GM12878 (cell line): ENCODE results near the gene SSNA1. TPM values are rescaled to one million over a fixed set of nuclear protein-coding genes. Genes with fewer than 3 reads are reported as not detected.

Experiments used
- ATAC-seq: fragments of 200-7000 bp; cut with Tn5 transposase; 3 replicates; pipeline ENCODE4 v1.9.1; 2020; ENCODE audit warnings: mild to moderate bottlenecking, moderate library complexity
- BruUV-seq: library from RNA; stranded (reverse); fragments of 400-500 nt; replicated peaks from 2 replicates; lab custom pipeline; 2021; lab: Mats Ljungman, UMichigan
- CTCF ChIA-PET: fragments of 300-600 bp; sonication (Branson Sonifier 250); formaldehyde crosslinking; extraction: SDS; loops from one replicate; lab custom pipeline; 2021; ENCODE audit warnings: inconsistent platforms; lab: Yijun Ruan, JAX
- POLR2A ChIA-PET: fragments of 350-600 bp; formaldehyde crosslinking; extraction: SDS; loops from one replicate; lab custom pipeline; 2021; ENCODE audit warnings: inconsistent platforms; lab: Charles Lee
- RAD21 ChIA-PET: fragments of 300-600 bp; sonication (Branson Sonifier 250); formaldehyde crosslinking; loops from one replicate; lab custom pipeline; 2023; ENCODE audit warnings: antibody characterized with exemption; ENCODE audit not compliant: unreplicated experiment; lab: Charles Lee
- SMC1A ChIA-PET: fragments of 300-600 bp; sonication (Branson Sonifier 250); formaldehyde crosslinking; loops from one replicate; lab custom pipeline; 2023; ENCODE audit not compliant: unreplicated experiment, uncharacterized antibody; lab: Charles Lee
- DNase-seq: peaks from one replicate; pipeline ENCODE4 v3.0.0-alpha.2; 2011; ENCODE audit warnings: low read depth, low spot score
- FAIRE-seq: peaks from 3 replicates; lab custom pipeline; 2011; peaks lifted over from hg19 to GRCh38; lab: Jason Lieb, UNC
- H2AFZ ChIP-seq: 2 replicates; pipeline ENCODE4 v1.6.0; 2011; ENCODE audit warnings: low read depth, low read length, control low read depth; ENCODE audit not compliant: control insufficient read depth
- H3K27ac ChIP-seq: 2 replicates; pipeline ENCODE4 v1.5.1; 2011; ENCODE audit warnings: control low read depth; ENCODE audit not compliant: control insufficient read depth, insufficient read depth
- H3K27me3 ChIP-seq, 2 experiments: replicated peaks in 1 of 2; 2 replicates each; pipeline versions ENCODE4 v1.6.0 to v1.6.1; 2011; ENCODE audit warnings: low read length in 1 of 2; ENCODE audit not compliant: control insufficient read depth in 2 of 2, insufficient read depth in 2 of 2
- H3K36me3 ChIP-seq, 2 experiments: 2 replicates each; pipeline ENCODE4 v1.5.1; 2011; ENCODE audit warnings: low read length in 1 of 2; ENCODE audit not compliant: control insufficient read depth in 2 of 2, insufficient read depth in 2 of 2
- H3K4me1 ChIP-seq: 2 replicates; pipeline ENCODE4 v1.6.1; 2011; ENCODE audit warnings: mild to moderate bottlenecking, low read length, moderate library complexity, mixed read lengths; ENCODE audit not compliant: control insufficient read depth, insufficient read depth
- H3K4me2 ChIP-seq: 2 replicates; pipeline ENCODE4 v1.6.0; 2011; ENCODE audit warnings: control low read depth; ENCODE audit not compliant: control insufficient read depth, insufficient read depth
- H3K4me3 ChIP-seq: fragments of 200-600 bp; sonication (generic); 2 replicates; pipeline ENCODE4 v1.5.1; 2016
- H3K79me2 ChIP-seq: 2 replicates; pipeline ENCODE4 v1.6.0; 2011; ENCODE audit warnings: low read length; ENCODE audit not compliant: control insufficient read depth, insufficient read depth
- H3K9ac ChIP-seq: 2 replicates; pipeline ENCODE4 v1.8.0; 2011; ENCODE audit warnings: low read length, control low read depth, mixed read lengths; ENCODE audit not compliant: control insufficient read depth, insufficient read depth
- H3K9me3 ChIP-seq: replicated peaks from 3 replicates; pipeline ENCODE4 v1.5.1; 2011; ENCODE audit warnings: mild to moderate bottlenecking, low read length; ENCODE audit not compliant: control insufficient read depth, insufficient read depth
- H4K20me1 ChIP-seq: 2 replicates; pipeline ENCODE4 v1.6.0; 2011; ENCODE audit not compliant: control insufficient read depth, insufficient read depth
- ATF7 ChIP-seq: fragments of 450-650 bp; IDR thresholded peaks from 2 replicates; pipeline ENCODE4 v1.6.1; 2016; ENCODE audit warnings: low read depth, mild to moderate bottlenecking
- E2F4 ChIP-seq: IDR thresholded peaks from 2 replicates; pipeline ENCODE4 v1.6.1; 2012; ENCODE audit warnings: low read depth, low read length, improper control_type of control experiment
- IKZF1 ChIP-seq: fragments of 450-650 bp; conservative IDR thresholded peaks from 2 replicates; pipeline ENCODE4 v1.6.1; 2017; ENCODE audit warnings: antibody characterized with exemption, mild to moderate bottlenecking
- JUNB ChIP-seq: IDR thresholded peaks from 2 replicates; pipeline ENCODE4 v1.6.1; 2016; ENCODE audit warnings: antibody characterized with exemption, mild to moderate bottlenecking
- MEF2A ChIP-seq: IDR thresholded peaks from 2 replicates; pipeline ENCODE4 v1.6.1; 2011; ENCODE audit warnings: low read depth, mild to moderate bottlenecking, low read length, moderate library complexity; ENCODE audit not compliant: insufficient read depth
- NFXL1 ChIP-seq: fragments of 450-650 bp; IDR thresholded peaks from 2 replicates; pipeline ENCODE4 v1.6.1; 2017; ENCODE audit warnings: antibody characterized with exemption, mild to moderate bottlenecking, borderline replicate concordance
- NFYB ChIP-seq: IDR thresholded peaks from 2 replicates; pipeline ENCODE4 v1.6.1; 2011; ENCODE audit warnings: low read depth, mild to moderate bottlenecking, low read length, improper control_type of control experiment, moderate library complexity; ENCODE audit not compliant: insufficient read depth
- POLR2AphosphoS5 ChIP-seq: IDR thresholded peaks from 2 replicates; pipeline ENCODE4 v1.6.1; 2011; ENCODE audit warnings: mild to moderate bottlenecking, low read length, inconsistent platforms
- SIX5 ChIP-seq: IDR thresholded peaks from 2 replicates; pipeline ENCODE4 v1.6.1; 2011; ENCODE audit warnings: mild to moderate bottlenecking, low read depth, low read length, moderate library complexity; ENCODE audit not compliant: severe bottlenecking
- SP1 ChIP-seq: IDR thresholded peaks from one replicate; pipeline ENCODE4 v1.6.1; 2011; ENCODE audit warnings: low read depth, low read length
- SREBF1 ChIP-seq: IDR thresholded peaks from 2 replicates; pipeline ENCODE4 v1.6.1; 2012; ENCODE audit warnings: mild to moderate bottlenecking, low read length
- ZBTB33 ChIP-seq: fragments of 450-650 bp; IDR thresholded peaks from 2 replicates; pipeline ENCODE4 v1.6.1; 2017; ENCODE audit warnings: mild to moderate bottlenecking
- ZNF384 ChIP-seq: IDR thresholded peaks from 2 replicates; pipeline ENCODE4 v1.6.1; 2012; ENCODE audit warnings: low read depth, mild to moderate bottlenecking, low read length, improper control_type of control experiment, borderline replicate concordance
- WGBS: methylation state at CpG from one replicate; pipeline ENCODE4 v1.1.6; 2016; ENCODE audit warnings: low lambda C conversion rate; ENCODE audit not compliant: insufficient replicate concordance, insufficient coverage; ENCODE audit errors: missing lambda C conversion rate; 5-methylcytosine and 5-hydroxymethylcytosine counted together
- in situ Hi-C: fragments of 300-500 bp; cut with MboI; formaldehyde crosslinking; loops from 9 replicates; pipeline ENCODE4 v1.14.3; 2018; ENCODE audit warnings: mixed read lengths
- intact Hi-C: fragments of 100-400 bp; cut with micrococcal nuclease; formaldehyde crosslinking; loops from one replicate; pipeline ENCODE4 v1.14.2; 2022; ENCODE audit not compliant: unreplicated experiment
- polyA plus RNA-seq, 11 experiments: library from polyadenylated mRNA; depleted of rRNA in 4 of 11; unstranded in 6 of 11; stranded (reverse) in 5 of 11; fragments of >200 nt; fragmentation: Nextera tagmentation in 4 of 11; fragmentation: Illumina TruSeq in 1 of 11; extraction: Ambion mirVana in 4 of 11; extraction: Trizol in 1 of 11; gene quantifications; 1 replicate in 1 of 11; 2 replicates in 10 of 11; pipeline versions ENCODE4 v1.2.1 to v1.2.3, GENCODE V29; 2011 to 2016; ENCODE audit warnings: inconsistent platforms in 2 of 11, missing spikeins in 2 of 11, low read depth in 1 of 11
- total RNA-seq, 4 experiments: library from RNA; depleted of rRNA in 3 of 4; stranded (reverse); fragments of >200 nt in 3 of 4; fragmentation: Illumina TruSeq in 1 of 4; extraction: Trizol in 1 of 4; gene quantifications; 2 replicates each; pipeline versions ENCODE4 v1.2.1 to v1.2.3, GENCODE V29; 2013 to 2021

The SSNA1 gene
- total and polyA plus RNA-seq, 10 of the 15 experiments (the other 5 are each of a cell fraction or from before 2014, with no cell fraction given), result 0.63 to 139 (median 78.0) TPM

- TF ChIP-seq E2F4 (peak; percentile 12; the same call in 1 of the 2 replicates), IKZF1 (peak; percentile 24), JUNB (no peak), MEF2A (no peak)
Measured at GRCh38 chr9:137149942-137150616, 38.4 kb upstream of the SSNA1 start (continued).

- Histone ChIP-seq H2AFZ (peak overlapping the region; percentile 29; the same call in 1 of the 2 replicates), H3K9me3 (no peaks in the 10 kb centered on the region; the same call in 2 of the 3 replicates), H3K4me1 (peaks cover 9% of the 10 kb centered on the region; the same call in 1 of the 2 replicates), H3K4me3 (0 out of 2 replicates have a peak overlapping the region, but pooled peaks have one; percentile 12), H3K4me2 (no peak overlapping the region), H3K27ac (peak overlapping the region; percentile 44), H3K27me3 (no peaks in the 10 kb centered on the region), H3K79me2 (no peaks in the 10 kb centered on the region), H3K9ac (no peak overlapping the region), H4K20me1 (no peaks in the 10 kb centered on the region), H3K36me3 (no peaks in the 10 kb centered on the region)
- ChIA-PET POLR2A (interaction anchor here (0.6 to 4.3 kb wide), 47 partner anchors 8 to 745 kb away, joined by 3 to 166 read pairs (median 5); partner anchors contain the start of genes ANAPC2, CYSRT1, LRRC26 and MAN1B1), CTCF (interaction anchor here (0.6 to 2.5 kb wide), 21 partner anchors 8 to 308 kb away, joined by 3 to 20 read pairs (median 4); partner anchors contain the start of genes AJM1, SSNA1, TPRN and TUBB4B), SMC1A (interaction anchor here (0.7 to 4.7 kb wide), 14 partner anchors 8 to 127 kb away, joined by 3 to 28 read pairs (median 6); partner anchors contain the start of genes ANAPC2, LRRC26, MAN1B1 and RNF208), RAD21 (interaction anchor here (0.6 to 4.1 kb wide), 29 partner anchors 9 to 380 kb away, joined by 3 to 54 read pairs (median 6); partner anchors contain the start of genes ANAPC2, CYSRT1, LRRC26 and MAN1B1)
- no TSS peak for BruUV-seq
- DNase-seq (no peak), FAIRE-seq (no peak), ATAC-seq (peak; percentile 74)
- in situ Hi-C loops (no loop called here), intact Hi-C loops (loop anchor here (1.0 to 5.0 kb wide), 2 partner anchors 22 to 34 kb away; no protein-coding TSS in a partner anchor)
- under 1% methylated on average over 31 of the region's 34 CpGs for WGBS
- no peak for TF ChIP-seq SIX5
- TF ChIP-seq SP1, result no peak
- peak; percentile 28; the same call in 1 of the 2 replicates for TF ChIP-seq ZNF384
- TF ChIP-seq NFYB, result no peak
- TF ChIP-seq IKZF1, result no peak
- TF ChIP-seq NFXL1, result no peak
- TF ChIP-seq ZBTB33, result no peak
- TF ChIP-seq E2F4, result 0 out of 2 replicates have a peak, but pooled peaks have one; percentile 6
- TF ChIP-seq SREBF1, result 0 out of 2 replicates have a peak, but pooled peaks have one; percentile 2
- no peak for TF ChIP-seq POLR2AphosphoS5
- no peak for TF ChIP-seq ATF7
Measured at GRCh38 chr9:137150617-137151457, 37.6 kb upstream of the SSNA1 start.
